Measurements from ENCODE around the gene TNNT1.

DNA sequence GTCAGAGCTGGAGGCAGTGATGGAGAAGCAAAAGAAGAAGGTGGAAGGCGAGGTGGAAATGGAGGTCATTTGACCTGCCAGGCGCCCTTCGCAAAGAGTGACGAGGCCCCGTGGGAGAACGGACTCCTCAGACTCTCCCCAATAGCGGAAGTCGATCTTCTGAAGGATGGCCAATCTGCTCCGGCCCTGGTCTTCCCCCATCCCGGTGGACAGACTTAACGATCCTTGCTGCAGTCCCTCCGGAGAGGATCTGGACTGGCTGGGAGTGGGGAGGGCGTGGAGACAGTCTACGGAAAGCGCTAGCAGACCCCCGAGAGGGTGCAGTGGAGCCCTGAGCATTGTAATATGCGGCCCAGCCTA is 61.5 kb downstream of the TNNT1 start:
- TF ChIP-seq, protein P1, sequence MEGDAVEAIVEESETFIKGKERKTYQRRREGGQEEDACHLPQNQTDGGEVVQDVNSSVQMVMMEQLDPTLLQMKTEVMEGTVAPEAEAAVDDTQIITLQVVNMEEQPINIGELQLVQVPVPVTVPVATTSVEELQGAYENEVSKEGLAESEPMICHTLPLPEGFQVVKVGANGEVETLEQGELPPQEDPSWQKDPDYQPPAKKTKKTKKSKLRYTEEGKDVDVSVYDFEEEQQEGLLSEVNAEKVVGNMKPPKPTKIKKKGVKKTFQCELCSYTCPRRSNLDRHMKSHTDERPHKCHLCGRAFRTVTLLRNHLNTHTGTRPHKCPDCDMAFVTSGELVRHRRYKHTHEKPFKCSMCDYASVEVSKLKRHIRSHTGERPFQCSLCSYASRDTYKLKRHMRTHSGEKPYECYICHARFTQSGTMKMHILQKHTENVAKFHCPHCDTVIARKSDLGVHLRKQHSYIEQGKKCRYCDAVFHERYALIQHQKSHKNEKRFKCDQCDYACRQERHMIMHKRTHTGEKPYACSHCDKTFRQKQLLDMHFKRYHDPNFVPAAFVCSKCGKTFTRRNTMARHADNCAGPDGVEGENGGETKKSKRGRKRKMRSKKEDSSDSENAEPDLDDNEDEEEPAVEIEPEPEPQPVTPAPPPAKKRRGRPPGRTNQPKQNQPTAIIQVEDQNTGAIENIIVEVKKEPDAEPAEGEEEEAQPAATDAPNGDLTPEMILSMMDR (IDR thresholded peaks at IDR 0.05), result no peak
- peak in 1 of 2 donors; percentile 6 for TF ChIP-seq POLR2A (IDR thresholded peaks at IDR 0.05)
